T-helper 9 cell (primary cell): ENCODE results near the gene VAV3.

ENCODE experiments used
- DNase-seq: peaks from one replicate; pipeline ENCODE4 v3.0.0-alpha.2; 2020

Gene VAV3

GRCh38 chr1:107830526-107830925 is 134.5 kb downstream of the VAV3 start:
- DNase-seq = no peak

DNA sequence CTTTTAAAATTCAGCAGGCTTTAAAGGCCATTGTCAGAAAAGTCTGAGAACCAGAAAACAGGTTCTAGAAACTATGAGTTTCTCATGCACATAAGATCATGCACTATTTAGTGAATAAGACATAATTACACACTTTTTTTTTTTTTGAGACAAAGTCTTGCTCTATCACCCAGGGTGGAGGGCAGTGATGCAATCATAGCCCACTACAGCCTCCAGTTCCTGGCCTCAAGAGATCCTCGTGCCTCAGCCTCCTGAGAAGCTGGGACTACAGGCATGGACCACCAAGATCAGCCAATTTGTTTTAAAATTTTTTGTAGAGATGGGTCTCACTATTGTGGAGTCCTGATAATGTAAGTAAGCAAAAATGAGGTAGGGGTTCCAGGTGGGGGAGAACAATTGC is 134.9 kb downstream of the VAV3 start:
- no peak for DNase-seq

DNA sequence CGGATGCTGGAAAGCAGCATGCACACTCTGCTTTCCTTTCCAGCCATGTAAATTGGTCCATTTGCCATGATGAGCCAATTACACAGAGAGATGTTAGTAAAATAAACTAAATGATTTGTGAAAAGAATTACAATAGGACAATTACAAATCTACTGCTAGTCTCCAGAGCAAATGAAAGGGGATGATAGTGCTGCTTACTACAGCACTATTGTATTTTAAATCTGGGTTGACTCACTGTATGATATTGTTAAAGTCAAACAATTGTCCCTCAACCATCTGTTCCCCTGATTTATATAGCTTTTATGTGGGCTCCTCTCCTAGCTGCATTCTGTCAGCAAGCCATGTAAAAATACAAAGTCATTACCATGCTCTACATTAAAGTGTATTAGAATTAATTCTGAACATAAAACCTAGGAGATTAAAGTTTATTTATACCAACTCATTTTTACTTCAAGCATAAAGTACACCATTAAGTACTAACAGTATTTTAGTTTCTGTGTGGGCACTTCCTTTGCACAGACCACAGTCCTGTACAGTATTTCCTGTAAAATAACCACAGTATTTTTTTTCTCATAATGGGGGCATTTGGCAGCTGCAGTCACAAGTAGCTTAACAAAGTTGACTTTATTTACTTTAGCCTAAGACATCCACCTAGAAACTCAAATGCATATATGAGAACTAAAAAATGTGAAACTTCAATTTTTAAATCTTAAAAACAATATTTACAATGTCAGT is 135.8 kb downstream of the VAV3 start:
- DNase-seq = no peak

DNA sequence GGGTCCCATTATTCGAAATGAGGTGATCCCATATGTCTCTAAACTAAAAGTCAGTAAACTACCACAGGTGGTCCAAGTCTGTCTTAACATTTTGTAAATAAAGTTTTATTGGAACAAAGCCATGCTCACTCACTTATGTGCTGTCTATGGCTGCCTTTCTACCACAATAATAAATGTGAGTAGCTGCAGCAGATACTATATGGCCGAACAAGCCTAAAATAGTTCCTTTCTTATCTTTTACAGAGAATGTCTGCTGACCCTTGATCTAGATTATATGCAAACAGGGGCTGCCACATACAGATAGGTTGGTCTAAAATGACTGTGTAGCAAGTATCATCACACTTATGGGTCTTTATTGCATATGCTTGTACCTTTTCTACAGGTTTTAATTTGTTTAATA is 140.0 kb downstream of the VAV3 start:
- no peak for DNase-seq

GRCh38 chr1:107821340-107821739 is 143.6 kb downstream of the VAV3 start:
- no peak for DNase-seq

DNA sequence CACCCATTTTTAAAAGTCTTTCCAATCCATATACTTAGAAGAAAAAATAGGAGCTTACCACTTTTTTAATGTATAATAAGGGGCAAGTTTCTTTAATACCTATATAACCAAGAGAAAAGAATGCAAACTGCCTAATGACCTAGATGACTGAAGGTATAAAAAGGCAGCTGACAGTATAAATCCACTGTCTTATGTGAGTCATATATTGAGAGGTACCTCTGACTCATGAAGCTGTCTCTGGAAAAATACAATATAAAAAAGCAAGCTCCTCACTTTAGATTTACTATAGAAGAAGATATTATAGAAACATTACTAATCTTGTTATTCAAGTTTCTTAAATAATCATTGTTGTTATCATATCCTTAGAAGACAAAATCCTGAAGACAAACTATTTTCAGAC is 144.2 kb downstream of the VAV3 start:
- DNase-seq = no peak

DNA sequence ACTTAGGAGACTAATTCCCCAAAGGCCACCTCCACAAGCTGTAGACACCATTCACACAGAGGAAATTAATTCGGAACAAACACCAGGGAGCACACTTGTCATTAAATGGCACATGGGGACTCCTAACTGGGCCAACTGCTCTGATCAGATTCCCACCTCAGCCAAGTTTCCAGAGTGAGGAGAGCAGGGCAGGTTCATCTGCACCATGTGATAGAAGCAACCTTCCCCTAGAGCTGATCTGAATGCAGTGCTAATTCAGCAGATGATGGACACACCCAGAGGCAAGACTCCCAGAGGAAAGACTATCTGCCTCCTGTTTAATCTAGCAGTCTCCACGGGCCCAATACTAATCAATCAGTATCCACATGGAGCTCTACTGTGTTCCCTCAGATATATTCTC is 147.0 kb downstream of the VAV3 start:
- no peak for DNase-seq

DNA sequence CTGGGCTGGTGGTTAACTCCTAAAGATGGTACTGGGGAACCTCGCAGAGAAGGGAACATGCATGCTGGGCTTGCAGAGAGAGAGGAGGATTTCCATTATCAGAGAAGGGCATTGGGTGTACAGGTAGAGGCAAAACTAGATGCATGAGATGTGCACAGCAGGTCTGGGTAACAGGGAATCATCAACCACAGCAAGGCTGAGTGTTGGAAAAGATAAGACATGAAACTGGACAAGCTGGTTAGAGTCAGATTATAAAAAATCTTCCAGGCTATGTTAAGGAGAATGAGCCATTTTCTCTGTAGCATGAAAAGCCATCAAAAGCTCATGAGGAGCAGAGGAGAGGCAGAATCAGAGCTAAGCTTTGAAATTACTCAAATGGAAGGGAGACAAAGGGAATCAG is 147.8 kb downstream of the VAV3 start:
- DNase-seq = no peak

GRCh38 chr1:107810291-107810951 is 154.6 kb downstream of the VAV3 start:
- DNase-seq = no peak

DNA sequence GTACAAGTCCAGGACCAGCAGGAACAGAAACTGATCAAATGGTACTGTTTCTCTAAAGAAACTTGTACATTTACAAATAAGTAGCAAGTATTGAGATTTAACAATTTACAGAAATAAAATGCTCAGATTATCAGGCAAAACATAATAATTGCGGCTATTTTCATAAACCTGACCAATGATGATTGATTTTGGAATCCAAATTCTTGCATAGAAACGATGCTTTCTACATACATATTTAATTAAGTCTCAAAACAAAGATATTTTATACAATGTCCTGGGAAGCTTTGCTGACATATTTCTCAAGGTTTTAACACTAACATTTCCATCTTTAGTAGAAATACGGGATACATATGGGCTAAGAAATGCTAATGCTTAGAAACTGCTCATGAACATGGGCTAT is 157.1 kb downstream of the VAV3 start:
- no peak for DNase-seq

GRCh38 chr1:107807405-107807804 is 157.6 kb downstream of the VAV3 start:
- no peak for DNase-seq

- no peak for DNase-seq
These were observed 158.1 kb downstream of the VAV3 start for GRCh38 chr1:107806902-107807301.

DNA sequence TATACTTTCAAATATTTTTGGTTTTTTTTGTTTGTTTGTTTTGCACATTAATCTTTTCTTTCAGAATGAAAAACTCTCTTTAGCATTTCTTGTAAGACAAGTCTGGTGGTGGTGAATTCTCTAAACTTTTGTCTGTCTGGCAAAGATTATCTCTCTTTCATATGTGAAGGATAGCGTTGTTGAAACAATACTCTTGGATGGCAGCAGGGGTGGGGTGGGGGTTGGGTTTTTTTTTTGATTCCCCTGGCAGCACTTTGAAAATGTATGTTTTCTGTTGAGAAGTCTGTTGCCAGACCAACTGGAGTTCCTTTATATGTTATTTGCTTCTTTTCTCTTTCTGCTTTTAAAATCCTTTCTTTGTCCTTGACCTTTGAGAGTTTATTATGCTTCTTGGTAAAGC is 160.2 kb downstream of the VAV3 start:
- no peak for DNase-seq

DNA sequence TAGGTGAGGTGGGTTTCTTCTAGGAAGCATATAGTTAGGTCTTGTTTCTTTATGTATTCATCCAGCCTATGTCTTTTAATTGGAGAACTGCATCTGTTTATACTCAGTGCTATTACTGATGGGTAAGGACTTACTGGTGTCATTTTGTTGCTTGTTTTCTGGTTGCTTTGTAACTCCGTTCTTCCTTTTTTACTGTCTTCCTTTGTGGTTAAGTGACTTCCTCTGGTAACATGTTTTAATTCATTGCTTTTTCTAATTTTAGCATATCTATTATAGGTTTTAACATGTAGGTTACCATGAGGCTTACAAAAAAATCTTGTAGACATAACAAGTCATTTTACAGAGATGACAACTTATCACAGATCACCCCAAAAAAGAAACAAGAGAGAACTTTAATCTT is 160.8 kb downstream of the VAV3 start:
- no peak for DNase-seq

DNA sequence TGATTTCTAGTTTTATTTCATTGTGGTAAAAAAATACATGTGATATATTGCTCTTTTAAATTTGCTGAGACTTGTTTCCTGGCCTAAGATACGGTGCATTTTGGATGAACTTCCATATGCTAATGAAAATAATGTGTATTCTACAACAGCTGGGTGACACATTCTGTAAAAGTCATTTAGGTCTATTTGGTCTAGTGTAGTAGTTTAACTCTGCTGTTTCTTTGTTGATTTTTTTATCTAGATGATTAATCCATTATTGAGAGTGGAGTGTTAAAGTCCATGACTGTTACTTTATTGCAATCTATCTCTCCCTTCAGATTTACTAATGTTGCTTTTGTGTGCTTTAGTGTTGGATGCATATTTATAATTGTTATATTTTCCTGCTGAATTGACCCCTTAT is 161.4 kb downstream of the VAV3 start:
- DNase-seq = no peak

GRCh38 chr1:107802654-107803053 is 162.3 kb downstream of the VAV3 start:
- no peak for DNase-seq

GRCh38 chr1:107795994-107796393 is 169.0 kb downstream of the VAV3 start:
- DNase-seq = no peak

- DNase-seq = no peak
These were observed 169.5 kb downstream of the VAV3 start for GRCh38 chr1:107795441-107795840.

GRCh38 chr1:107794571-107794970 is 170.4 kb downstream of the VAV3 start:
- DNase-seq = no peak

GRCh38 chr1:107793896-107794453 is 171.0 kb downstream of the VAV3 start:
- DNase-seq = no peak

DNA sequence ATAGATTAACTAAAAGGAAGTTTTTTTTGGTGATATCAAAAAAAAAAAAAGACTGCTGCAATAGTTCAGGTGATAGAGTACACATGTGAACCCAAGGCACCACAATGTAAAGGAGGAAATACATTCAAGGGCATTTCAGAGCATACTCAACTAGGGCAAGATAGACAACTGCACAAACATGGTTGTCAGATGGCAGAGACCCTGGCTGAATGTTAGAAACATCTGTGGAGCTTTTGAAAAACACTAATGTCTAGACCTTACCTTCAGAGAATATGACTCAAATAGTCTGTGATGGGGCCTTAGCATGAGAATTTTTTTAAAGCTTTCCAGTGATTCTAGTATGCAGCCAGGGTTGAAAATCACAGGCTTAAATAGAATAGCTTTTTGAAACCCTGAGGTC is 173.6 kb downstream of the VAV3 start:
- no peak for DNase-seq

GRCh38 chr1:107789817-107790524 is 175.0 kb downstream of the VAV3 start:
- DNase-seq = no peak
